ENCODE measurements around the gene FPR2.

DNA sequence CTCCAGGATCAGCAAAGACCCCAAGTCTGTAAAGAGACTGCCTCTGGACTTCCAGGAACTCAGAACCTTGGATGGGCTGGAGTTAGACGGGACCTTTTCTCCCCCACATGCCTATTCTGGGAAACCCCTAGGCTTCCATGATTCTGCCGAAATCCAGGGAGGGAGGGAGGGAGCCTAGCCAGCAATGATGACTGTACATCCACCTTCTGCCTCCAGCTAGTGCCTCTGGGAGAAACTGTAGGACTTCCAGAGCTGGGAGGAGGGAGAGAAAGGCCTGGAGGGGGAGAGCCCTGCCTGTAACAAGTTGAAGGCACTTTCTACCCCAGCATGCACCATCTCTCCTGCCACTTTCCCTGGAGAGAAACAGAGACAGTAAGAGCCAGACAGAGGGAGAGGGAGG is 31.2 kb upstream of the FPR2 start:
- TF ChIP-seq, protein P1, sequence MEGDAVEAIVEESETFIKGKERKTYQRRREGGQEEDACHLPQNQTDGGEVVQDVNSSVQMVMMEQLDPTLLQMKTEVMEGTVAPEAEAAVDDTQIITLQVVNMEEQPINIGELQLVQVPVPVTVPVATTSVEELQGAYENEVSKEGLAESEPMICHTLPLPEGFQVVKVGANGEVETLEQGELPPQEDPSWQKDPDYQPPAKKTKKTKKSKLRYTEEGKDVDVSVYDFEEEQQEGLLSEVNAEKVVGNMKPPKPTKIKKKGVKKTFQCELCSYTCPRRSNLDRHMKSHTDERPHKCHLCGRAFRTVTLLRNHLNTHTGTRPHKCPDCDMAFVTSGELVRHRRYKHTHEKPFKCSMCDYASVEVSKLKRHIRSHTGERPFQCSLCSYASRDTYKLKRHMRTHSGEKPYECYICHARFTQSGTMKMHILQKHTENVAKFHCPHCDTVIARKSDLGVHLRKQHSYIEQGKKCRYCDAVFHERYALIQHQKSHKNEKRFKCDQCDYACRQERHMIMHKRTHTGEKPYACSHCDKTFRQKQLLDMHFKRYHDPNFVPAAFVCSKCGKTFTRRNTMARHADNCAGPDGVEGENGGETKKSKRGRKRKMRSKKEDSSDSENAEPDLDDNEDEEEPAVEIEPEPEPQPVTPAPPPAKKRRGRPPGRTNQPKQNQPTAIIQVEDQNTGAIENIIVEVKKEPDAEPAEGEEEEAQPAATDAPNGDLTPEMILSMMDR (IDR thresholded peaks at IDR 0.05; ENCODE audit: insufficient read depth, low read depth, low read length) = no peak
- no peak for TF ChIP-seq EZH2 (IDR thresholded peaks at IDR 0.05; ENCODE audit: insufficient read depth, low read length)

Measured in astrocyte (in vitro differentiated cells and primary cell).